HepG2 (cell line): ENCODE results near the gene SORBS2. TPM values are rescaled to one million over a fixed set of nuclear protein-coding genes. Genes with fewer than 3 reads are reported as not detected.

ENCODE experiments used
- ATAC-seq: fragments of 200-7000 bp; cut with Tn5 transposase; 3 replicates; pipeline ENCODE4 v1.9.1; 2020; ENCODE audit warnings: mild to moderate bottlenecking, moderate library complexity
- BruUV-seq: library from RNA; stranded (reverse); fragments of 400-500 nt; replicated peaks from 2 replicates; lab custom pipeline; 2021; lab: Mats Ljungman, UMichigan
- CTCF ChIA-PET: fragments of 300-600 bp; formaldehyde crosslinking; extraction: SDS; loops from one replicate; lab custom pipeline; 2021; ENCODE audit warnings: low total read pairs, inconsistent platforms, low intra/inter-chr PET ratio; lab: Yijun Ruan, JAX
- POLR2A ChIA-PET: fragments of 350-600 bp; sonication (Branson Sonifier 250); formaldehyde crosslinking; loops from one replicate; lab custom pipeline; 2020; ENCODE audit warnings: antibody characterized with exemption, inconsistent platforms; lab: Yijun Ruan, JAX
- DNase-seq: peaks from one replicate; pipeline ENCODE4 v3.0.0-alpha.2; 2015; ENCODE audit warnings: low spot score
- FAIRE-seq: peaks from 3 replicates; lab custom pipeline; 2011; peaks lifted over from hg19 to GRCh38; lab: Jason Lieb, UNC
- H2AFZ ChIP-seq: one replicate; pipeline ENCODE4 v1.6.1; 2011; ENCODE audit warnings: low read length, inconsistent platforms
- H3K27ac ChIP-seq: fragments of 300-600 bp; 3 replicates; pipeline ENCODE4 v1.8.0; 2011; ENCODE audit warnings: mixed run types, mild to moderate bottlenecking, mixed read lengths, low read length, inconsistent platforms; ENCODE audit not compliant: insufficient read depth; ENCODE audit errors: extremely low read length
- H3K27me3 ChIP-seq, 2 experiments: fragments of 200-600 bp in 1 of 2; 2 replicates in 1 of 2; 3 replicates in 1 of 2; pipeline versions ENCODE4 v1.6.0 to v1.8.0; 2011; ENCODE audit warnings: low read length in 2 of 2, mild to moderate bottlenecking in 2 of 2, moderate library complexity in 2 of 2, inconsistent platforms in 1 of 2; ENCODE audit not compliant: insufficient read depth in 2 of 2, control insufficient read depth in 1 of 2
- H3K36me3 ChIP-seq, 2 experiments: fragments of 200-600 bp in 1 of 2; replicated peaks in 1 of 2; 2 replicates in 1 of 2; 3 replicates in 1 of 2; pipeline versions ENCODE4 v1.5.1 to v1.8.0; 2011; ENCODE audit warnings: low read length in 2 of 2, inconsistent platforms in 1 of 2; ENCODE audit not compliant: insufficient read depth in 2 of 2, control insufficient read depth in 1 of 2
- H3K4me1 ChIP-seq: 2 replicates; pipeline ENCODE4 v1.5.1; 2012; ENCODE audit warnings: low read length, inconsistent platforms; ENCODE audit not compliant: insufficient read depth
- H3K4me2 ChIP-seq: 2 replicates; pipeline ENCODE4 v1.6.0; 2011; ENCODE audit warnings: low read depth, low read length, inconsistent platforms
- H3K4me3 ChIP-seq, 3 experiments: fragments of 200-600 bp in 1 of 3; sonication (generic), shearing (Covaris generic) in 1 of 3; replicated peaks in 1 of 3; 2 replicates each; pipeline ENCODE4 v1.5.1; 2011 to 2016; ENCODE audit warnings: low read length in 3 of 3, inconsistent platforms in 2 of 3, low read depth in 2 of 3, mild to moderate bottlenecking in 2 of 3, control low read depth in 1 of 3, mixed read lengths in 1 of 3; ENCODE audit not compliant: insufficient read depth in 1 of 3
- H3K79me2 ChIP-seq: one replicate; pipeline ENCODE4 v1.6.1; 2011; ENCODE audit warnings: low read length, inconsistent platforms; ENCODE audit not compliant: insufficient read depth
- H3K9ac ChIP-seq: 2 replicates; pipeline ENCODE4 v1.6.0; 2011; ENCODE audit warnings: mild to moderate bottlenecking, low read depth, low read length, inconsistent platforms; ENCODE audit not compliant: insufficient read depth
- H3K9me3 ChIP-seq: 2 replicates; pipeline ENCODE4 v1.5.1; 2012; ENCODE audit warnings: mild to moderate bottlenecking, low read length
- H4K20me1 ChIP-seq: 2 replicates; pipeline ENCODE4 v1.6.0; 2011; ENCODE audit warnings: inconsistent platforms, mild to moderate bottlenecking, low read length, moderate library complexity; ENCODE audit not compliant: insufficient read depth
- BCL6 ChIP-seq: IDR thresholded peaks from 2 replicates; pipeline ENCODE4 v1.6.1; 2016; ENCODE audit warnings: missing genetic modification reagents, missing compliant biosample characterization
- BRCA1 ChIP-seq: sonication (generic); formaldehyde crosslinking; IDR thresholded peaks from 2 replicates; pipeline ENCODE4 v1.4.0; 2020; ENCODE audit warnings: missing genetic modification reagents
- ERF ChIP-seq: IDR thresholded peaks from 2 replicates; pipeline ENCODE4 v1.6.1; 2018; ENCODE audit warnings: missing biosample characterization, missing genetic modification reagents
- FOXK2 ChIP-seq: fragments of 450-650 bp; IDR thresholded peaks from 2 replicates; pipeline ENCODE4 v1.6.1; 2016
- HNF1A ChIP-seq, 2 experiments: sonication (generic) in 1 of 2; formaldehyde crosslinking in 1 of 2; IDR thresholded peaks; 2 replicates each; pipeline versions ENCODE4 v1.4.0 to v1.6.1; 2016 to 2020; ENCODE audit warnings: borderline replicate concordance in 1 of 2, low read depth in 1 of 2, mild to moderate bottlenecking in 1 of 2, missing genetic modification reagents in 1 of 2
- NFIB ChIP-seq: sonication (generic); formaldehyde crosslinking; IDR thresholded peaks from 2 replicates; pipeline ENCODE4 v1.9.0; 2021; ENCODE audit warnings: missing genetic modification reagents, mild to moderate bottlenecking, borderline replicate concordance
- RARG ChIP-seq: sonication (generic); formaldehyde crosslinking; IDR thresholded peaks from 2 replicates; pipeline ENCODE4 v1.4.0; 2020; ENCODE audit warnings: low read depth, mild to moderate bottlenecking, missing genetic modification reagents
- RBFOX2 ChIP-seq: fragments of 200-400 bp; formaldehyde crosslinking; IDR thresholded peaks from 2 replicates; pipeline ENCODE4 v1.6.1; 2017; ENCODE audit warnings: low read depth, mild to moderate bottlenecking, low read length
- RFXANK ChIP-seq: IDR thresholded peaks from 2 replicates; pipeline ENCODE4 v1.6.1; 2016
- ZBTB20 ChIP-seq: sonication (generic); formaldehyde crosslinking; IDR thresholded peaks from 2 replicates; pipeline ENCODE4 v1.8.1; 2023; ENCODE audit warnings: missing genetic modification reagents, low read depth, mild to moderate bottlenecking, borderline replicate concordance
- ZNF441 ChIP-seq: sonication (generic); formaldehyde crosslinking; IDR thresholded peaks from 2 replicates; pipeline ENCODE4 v1.7.0; 2021; ENCODE audit warnings: missing genetic modification reagents, borderline replicate concordance
- ZNF672 ChIP-seq: sonication (generic); formaldehyde crosslinking; IDR thresholded peaks from 2 replicates; pipeline ENCODE4 v1.8.1; 2022; ENCODE audit warnings: missing genetic modification reagents
- ZNF709 ChIP-seq: sonication (generic); formaldehyde crosslinking; IDR thresholded peaks from 2 replicates; pipeline ENCODE4 v1.5.0; 2020; ENCODE audit warnings: mild to moderate bottlenecking, missing genetic modification reagents
- ZSCAN5A ChIP-seq: sonication (generic); formaldehyde crosslinking; IDR thresholded peaks from 2 replicates; pipeline ENCODE4 v1.8.0; 2022; ENCODE audit warnings: mild to moderate bottlenecking, missing genetic modification reagents, borderline replicate concordance
- WGBS: methylation state at CpG from one replicate; pipeline ENCODE4 v1.1.6; 2017; ENCODE audit warnings: low lambda C conversion rate; 5-methylcytosine and 5-hydroxymethylcytosine counted together
- in situ Hi-C: cut with HindIII; loops from 2 replicates; pipeline ENCODE4 v1.10.0; 2017; ENCODE audit warnings: low pct_unique_long_range_greater_than_20kb; ENCODE audit not compliant: extremely low pct_ligation_motif_present
- intact Hi-C: fragments of 100-400 bp; cut with micrococcal nuclease; formaldehyde crosslinking; loops from one replicate; pipeline ENCODE4 v1.10.0; 2022; ENCODE audit not compliant: unreplicated experiment
- polyA plus RNA-seq, 8 experiments: library from polyadenylated mRNA; depleted of rRNA in 3 of 8; stranded (reverse) in 7 of 8; unstranded in 1 of 8; fragments of >200 nt; fragmentation: Illumina TruSeq in 4 of 8; extraction: Trizol in 4 of 8; gene quantifications; 2 replicates each; pipeline versions ENCODE4 v1.2.1 to v1.2.3, GENCODE V29; 2011 to 2016; ENCODE audit warnings: low read depth in 4 of 8, missing spikeins in 1 of 8, mixed read lengths in 1 of 8; ENCODE audit not compliant: insufficient read depth in 1 of 8
- total RNA-seq, 5 experiments: library from RNA; depleted of rRNA; stranded (reverse); fragments of >200 nt; fragmentation: Illumina TruSeq; extraction: Trizol; gene quantifications; 2 replicates each; pipeline ENCODE4 v1.2.3, GENCODE V29; 2016; ENCODE audit warnings: low read depth in 1 of 5
- TF ChIP-seq, protein P1 (sequence below): sonication (generic); formaldehyde crosslinking; IDR thresholded peaks from 2 replicates; pipeline ENCODE4 v1.4.0; 2020; ENCODE audit warnings: missing genetic modification reagents
- TF ChIP-seq, protein P2 (sequence below): sonication (generic); formaldehyde crosslinking; IDR thresholded peaks from 2 replicates; pipeline ENCODE4 v1.4.0; 2020; ENCODE audit warnings: missing genetic modification reagents

SORBS2 gene
- total and polyA plus RNA-seq, 2 of the 13 experiments (the other 11 are each of a cell fraction or from before 2014, with no cell fraction given) = 25.0 to 80.5 TPM

DNA sequence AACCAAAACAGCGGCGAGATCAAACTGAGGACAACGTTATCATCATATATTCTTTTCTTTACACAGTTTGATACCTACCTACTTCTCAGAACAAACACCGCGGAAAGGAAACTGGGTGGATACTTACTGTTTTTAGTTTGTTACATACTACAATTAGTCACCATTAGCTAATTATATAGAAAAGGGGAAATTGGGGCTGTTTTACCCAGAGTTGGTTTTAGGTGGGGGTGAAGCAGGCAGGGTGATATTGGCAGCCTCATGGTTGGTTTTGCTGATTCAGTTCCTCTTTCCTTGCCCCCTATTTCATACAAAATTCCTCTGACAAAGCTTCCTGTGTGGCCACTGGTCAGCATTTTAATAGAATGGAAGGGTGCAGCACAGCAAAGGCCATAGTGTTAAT, 77.8 kb downstream of the SORBS2 start (continued):
- TF ChIP-seq ZNF672 (CRISPR knock-in tag) (no peak), ZBTB20 (no peak), FOXK2 (no peak), ZNF709 (CRISPR knock-in tag) (no peak)

GRCh38 chr4:185730849-185731608, 81.0 kb downstream of the SORBS2 start:
- H2AFZ ChIP-seq = no peak overlapping the region
- FAIRE-seq (no peak), ATAC-seq (no peak; the same call in 2 of the 3 replicates), DNase-seq (no peak)
- no peak overlapping the region for H3K27ac ChIP-seq
- no peaks in the 10 kb centered on the region for H3K79me2 ChIP-seq
- ChIA-PET POLR2A (interaction anchor here (0.8 to 1.1 kb wide), 2 partner anchors 9 to 42 kb away, joined by 3 to 4 read pairs; no protein-coding TSS in a partner anchor), CTCF (no interaction called here)
- H3K9ac ChIP-seq = no peak overlapping the region
- no peaks in the 10 kb centered on the region for H3K9me3 ChIP-seq
- in situ Hi-C loops = no loop called here
- H4K20me1 ChIP-seq = no peaks in the 10 kb centered on the region; the same call in 1 of the 2 replicates
- no peaks in the 10 kb centered on the region for H3K27me3 ChIP-seq
- no TSS peak for BruUV-seq
- 96% methylated on average over 3 of the region's 3 CpGs for WGBS
- H3K4me2 ChIP-seq = no peak overlapping the region
- H3K4me3 ChIP-seq = no peak overlapping the region
- H3K36me3 ChIP-seq = peaks cover 8 to 21% of the 10 kb centered on the region in 2 experiments
- intact Hi-C loops = loop anchor here (10.0 kb wide), 1 partner anchor 1266 kb away; no protein-coding TSS in a partner anchor
- no peaks in the 10 kb centered on the region for H3K4me1 ChIP-seq
- TF ChIP-seq ZSCAN5A (CRISPR knock-in tag) = no peak
- TF ChIP-seq NFIB = no peak
- no peak for TF ChIP-seq ZNF441 (CRISPR knock-in tag)
- no peak for TF ChIP-seq BCL6 (CRISPR knock-in tag)
- TF ChIP-seq, protein P1, sequence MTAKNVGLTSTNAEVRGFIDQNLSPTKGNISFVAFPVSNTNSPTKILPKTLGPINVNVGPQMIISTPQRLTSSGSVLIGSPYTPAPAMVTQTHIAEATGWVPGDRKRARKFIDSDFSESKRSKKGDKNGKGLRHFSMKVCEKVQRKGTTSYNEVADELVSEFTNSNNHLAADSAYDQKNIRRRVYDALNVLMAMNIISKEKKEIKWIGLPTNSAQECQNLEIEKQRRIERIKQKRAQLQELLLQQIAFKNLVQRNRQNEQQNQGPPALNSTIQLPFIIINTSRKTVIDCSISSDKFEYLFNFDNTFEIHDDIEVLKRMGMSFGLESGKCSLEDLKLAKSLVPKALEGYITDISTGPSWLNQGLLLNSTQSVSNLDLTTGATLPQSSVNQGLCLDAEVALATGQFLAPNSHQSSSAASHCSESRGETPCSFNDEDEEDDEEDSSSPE = no peak
- TF ChIP-seq ERF (CRISPR knock-in tag) = no peak
- TF ChIP-seq, protein P2, sequence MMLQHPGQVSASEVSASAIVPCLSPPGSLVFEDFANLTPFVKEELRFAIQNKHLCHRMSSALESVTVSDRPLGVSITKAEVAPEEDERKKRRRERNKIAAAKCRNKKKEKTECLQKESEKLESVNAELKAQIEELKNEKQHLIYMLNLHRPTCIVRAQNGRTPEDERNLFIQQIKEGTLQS = no peak
- TF ChIP-seq RARG (CRISPR knock-in tag) = no peak
- no peak for TF ChIP-seq RBFOX2
- TF ChIP-seq RFXANK (CRISPR knock-in tag) = no peak
- no peak for TF ChIP-seq BRCA1 (CRISPR knock-in tag)
- no peak for TF ChIP-seq HNF1A (IDR thresholded peaks at IDR 0.05; ENCODE audit: low read depth)
- TF ChIP-seq HNF1A (CRISPR knock-in tag; IDR thresholded peaks at IDR 0.05; ENCODE audit: borderline replicate concordance) = no peak
